Right atrium auricular region (tissue), 2 donors: Measurements from ENCODE around the gene ST6GALNAC2. TPM values are rescaled to one million over a fixed set of nuclear protein-coding genes. Genes with fewer than 3 reads are reported as not detected.

Source experiments
- DNase-seq: peaks from one replicate; pipeline ENCODE4 v3.0.0-alpha.2; 2019; ENCODE audit warnings: low spot score
- H3K27ac ChIP-seq, 2 donors: fragments of 200-600 bp; sonication (generic); 1 replicate in 1 of 2; 2 replicates in 1 of 2; pipeline ENCODE4 v1.5.1; 2016 to 2019
- H3K27me3 ChIP-seq, 2 donors: fragments of 200-600 bp; sonication (generic); one replicate each; pipeline versions ENCODE4 v1.5.1 to v1.6.0; 2017 to 2019
- H3K36me3 ChIP-seq: fragments of 200-600 bp; sonication (generic); one replicate; pipeline ENCODE4 v1.5.1; 2016
- H3K4me1 ChIP-seq, 2 donors: fragments of 200-600 bp; sonication (generic); one replicate each; pipeline versions ENCODE4 v1.5.1 to v1.6.0; 2017 to 2019
- H3K4me3 ChIP-seq, 2 donors: fragments of 200-600 bp; sonication (generic); 1 replicate in 1 of 2; 2 replicates in 1 of 2; pipeline ENCODE4 v1.5.1; 2017 to 2019; ENCODE audit warnings: mild to moderate bottlenecking in 1 of 2, moderate library complexity in 1 of 2
- H3K9me3 ChIP-seq, 2 donors: fragments of 200-600 bp; sonication (generic); one replicate each; pipeline ENCODE4 v1.5.1; 2019
- CTCF ChIP-seq, 2 donors: fragments of 200-600 bp; sonication (generic); IDR thresholded peaks; one replicate each; pipeline ENCODE4 v1.5.1; 2019; ENCODE audit warnings: antibody characterized with exemption in 2 of 2
- total RNA-seq, 2 donors: library from RNA; depleted of rRNA; stranded (reverse); fragments of >200 nt; gene quantifications; one replicate each; pipeline ENCODE4 v1.1.0, GENCODE V29; 2016

The ST6GALNAC2 gene
- total RNA-seq, 2 donors from 2014 or later: 4.5 to 6.4 TPM

GRCh38 chr17:76547183-76547641, 38.4 kb downstream of the ST6GALNAC2 start:
- H3K36me3 ChIP-seq: no peaks in the 10 kb centered on the region
- no peaks in the 10 kb centered on the region for H3K27me3 ChIP-seq
- H3K4me3 ChIP-seq: no peak overlapping the region
- H3K27ac ChIP-seq: peak overlapping the region; percentile 55 to 81
- H3K4me1 ChIP-seq: peaks cover 0 to 72% of the 10 kb centered on the region in 2 donors
- no peaks in the 10 kb centered on the region for H3K9me3 ChIP-seq
- TF ChIP-seq CTCF (IDR thresholded peaks at IDR 0.05): peak; percentile 56 to 83
- DNase-seq: peak; percentile 77

DNA sequence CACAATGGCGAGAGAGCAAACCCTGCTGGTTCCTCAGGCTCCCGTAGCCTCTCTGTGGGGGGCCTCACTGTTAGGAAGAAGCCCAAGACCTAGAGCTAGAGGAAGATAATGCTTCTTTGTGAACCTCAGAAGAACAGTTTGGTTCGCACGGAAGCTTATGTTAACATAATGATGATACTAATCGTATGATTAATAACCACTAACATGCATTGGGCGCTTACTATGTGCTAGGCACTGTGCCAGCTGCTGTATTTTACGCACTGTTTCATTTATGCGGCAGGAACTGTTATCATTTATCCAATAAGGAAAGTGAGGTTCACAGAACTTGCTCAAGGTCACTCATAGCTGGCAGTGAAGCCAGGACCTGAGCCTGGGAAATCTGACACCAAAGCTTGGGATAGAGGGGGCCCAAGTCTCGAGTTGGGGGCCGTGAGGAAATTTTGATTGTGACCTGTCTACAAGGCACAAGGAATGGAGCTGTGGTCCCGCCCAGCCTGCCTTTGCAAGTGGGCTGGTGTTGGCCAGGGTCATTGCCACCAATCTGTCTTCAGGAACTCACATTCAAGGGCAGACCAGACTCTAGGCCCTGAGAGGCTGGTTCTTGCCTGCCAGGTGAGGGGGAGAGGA, 39.0 kb downstream of the ST6GALNAC2 start:
- no peak for TF ChIP-seq CTCF (IDR thresholded peaks at IDR 0.05)
- no peak for DNase-seq
- Histone ChIP-seq H3K4me1 (peaks cover 0 to 78% of the 10 kb centered on the region in 2 donors), H3K27me3 (no peaks in the 10 kb centered on the region), H3K4me3 (no peak overlapping the region), H3K9me3 (no peaks in the 10 kb centered on the region), H3K36me3 (no peaks in the 10 kb centered on the region), H3K27ac (peak overlapping the region; percentile 55 to 81)

DNA sequence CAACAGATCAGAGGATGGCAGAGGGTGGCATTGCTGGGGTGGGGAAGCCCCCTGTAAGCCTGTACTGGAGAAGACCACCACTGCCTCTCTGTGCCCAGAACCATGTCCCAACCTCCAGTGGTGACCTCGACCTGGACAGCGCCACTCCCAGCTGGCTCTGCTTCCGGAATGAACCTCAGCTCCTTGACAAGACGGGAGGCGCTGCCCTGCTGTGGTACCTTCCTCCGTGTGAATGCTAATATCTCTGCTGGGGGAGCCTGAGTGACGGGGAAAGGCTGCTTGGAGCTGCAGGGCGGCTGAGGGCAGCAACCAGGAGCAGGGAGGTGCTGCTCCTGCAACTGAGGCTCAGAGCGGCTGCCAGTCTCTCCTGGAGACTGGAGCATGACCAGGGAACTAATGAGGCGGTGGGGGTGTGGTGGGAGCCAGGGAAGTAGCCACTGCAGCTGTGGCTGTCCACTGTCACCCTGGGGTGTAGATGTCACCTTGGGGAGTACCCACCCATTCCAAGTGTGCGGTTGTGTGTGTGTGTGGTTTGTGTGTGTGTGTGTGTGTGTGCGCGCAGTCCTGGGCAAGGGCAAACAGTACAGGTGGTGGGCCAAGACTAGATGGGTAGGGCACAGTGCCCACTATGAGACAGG, 39.6 kb downstream of the ST6GALNAC2 start:
- Histone ChIP-seq H3K9me3 (no peaks in the 10 kb centered on the region), H3K4me3 (no peak overlapping the region), H3K36me3 (no peaks in the 10 kb centered on the region), H3K4me1 (peaks cover 0 to 80% of the 10 kb centered on the region in 2 donors), H3K27ac (peak overlapping the region; percentile 55 to 81), H3K27me3 (no peaks in the 10 kb centered on the region)
- DNase-seq: no peak
- no peak for TF ChIP-seq CTCF (IDR thresholded peaks at IDR 0.05)

DNA sequence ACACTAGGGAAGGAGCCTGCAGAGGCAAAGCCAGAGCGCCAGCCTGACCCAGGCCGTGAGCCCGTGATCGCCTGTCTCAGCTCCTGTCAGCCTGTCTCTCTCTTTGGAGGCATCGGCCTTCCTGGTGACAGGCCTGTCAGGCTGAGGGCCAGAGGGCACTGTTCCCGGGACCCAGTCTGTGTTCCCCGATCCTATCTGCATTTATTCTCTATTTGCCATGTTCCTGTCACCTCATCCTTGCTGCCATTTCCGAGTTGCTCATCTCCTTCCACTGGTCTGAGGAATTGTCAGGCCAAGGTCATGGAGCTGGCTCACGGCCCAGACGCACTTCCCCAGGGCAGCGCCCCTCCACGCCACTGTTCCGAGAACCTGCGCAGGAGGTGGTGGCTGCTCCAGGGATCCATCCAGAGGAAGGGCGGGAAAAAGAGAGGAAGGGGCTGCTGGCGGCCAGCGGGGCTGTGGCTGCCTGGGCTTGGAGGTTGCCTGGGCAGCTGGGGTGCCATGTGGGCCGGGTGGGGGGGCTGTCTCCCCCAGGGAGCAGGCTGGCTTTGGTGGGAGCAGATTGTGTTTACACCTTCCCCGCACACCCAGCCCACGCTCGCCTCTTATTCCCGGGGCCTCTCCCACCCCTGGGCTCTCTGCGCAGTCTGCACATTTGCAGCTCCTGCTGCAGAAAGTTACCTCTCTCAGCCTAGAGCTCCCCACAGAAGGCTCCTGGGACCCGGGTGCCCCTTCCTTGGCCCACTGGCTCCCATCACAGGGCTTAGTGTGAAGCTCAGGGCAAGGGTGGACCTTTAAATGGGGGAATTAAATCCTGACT, 40.9 kb downstream of the ST6GALNAC2 start:
- H3K27ac ChIP-seq: peak overlapping the region; percentile 81 to 88

More for the DNA sequence above, 40.9 kb downstream of the ST6GALNAC2 start:
- Histone ChIP-seq H3K27me3 (no peaks in the 10 kb centered on the region), H3K9me3 (no peaks in the 10 kb centered on the region), H3K36me3 (no peaks in the 10 kb centered on the region), H3K4me3 (peak overlapping the region in 1 of 2 donors; percentile 11), H3K4me1 (peaks cover 0 to 84% of the 10 kb centered on the region in 2 donors)
- no peak for TF ChIP-seq CTCF (IDR thresholded peaks at IDR 0.05)
- DNase-seq: no peak
